HG03575 (cell line): ENCODE measurements around the gene SLC39A11.
"Not testable (repeated sequence)": the region's sequence is repeated elsewhere in the genome, so short reads cannot be mapped to it uniquely, and the experiment has no call there.

Experiments
- ATAC-seq: cut with Tn5 transposase; IDR thresholded peaks from one replicate; pipeline ENCODE4 v1.9.1; 2021; ENCODE audit not compliant: unreplicated experiment, insufficient number of reproducible peaks, low FRiP score; ENCODE audit errors: extremely low read depth

The SLC39A11 gene

DNA sequence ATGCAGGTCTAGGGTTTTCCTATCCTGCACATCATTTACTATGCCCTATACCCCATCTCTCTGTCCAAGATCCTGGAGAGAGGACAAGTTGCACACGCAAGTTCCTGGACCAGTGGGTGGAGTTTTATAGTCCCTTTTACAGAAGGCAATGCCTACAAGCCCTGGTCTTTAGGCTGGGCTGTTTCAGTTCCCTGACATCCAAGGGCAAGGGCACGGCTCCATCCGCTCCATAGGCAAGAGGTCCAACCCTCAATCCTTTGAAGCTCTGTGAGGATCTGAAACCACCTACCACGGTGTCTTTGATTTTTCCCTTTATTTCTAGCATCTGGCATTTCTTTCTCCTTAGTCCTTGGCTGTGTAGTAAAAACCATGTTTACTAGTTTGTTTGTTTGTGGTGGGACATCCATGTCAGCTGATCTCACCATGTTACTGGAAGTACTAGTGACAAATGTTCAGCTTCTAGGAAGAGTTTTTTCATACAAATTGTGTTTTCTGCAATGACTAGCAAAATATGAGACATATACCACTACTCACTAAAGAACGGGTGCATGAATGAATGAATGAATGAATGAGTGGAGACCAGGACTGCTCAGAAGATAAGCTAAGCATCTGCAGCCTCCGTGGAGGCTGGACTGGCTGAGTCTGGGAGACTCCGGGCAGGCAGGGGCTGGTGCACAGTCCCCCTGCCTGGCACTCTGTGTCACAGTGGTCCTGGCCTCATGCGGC is 359.4 kb downstream of the SLC39A11 start:
- ATAC-seq, result no peak

DNA sequence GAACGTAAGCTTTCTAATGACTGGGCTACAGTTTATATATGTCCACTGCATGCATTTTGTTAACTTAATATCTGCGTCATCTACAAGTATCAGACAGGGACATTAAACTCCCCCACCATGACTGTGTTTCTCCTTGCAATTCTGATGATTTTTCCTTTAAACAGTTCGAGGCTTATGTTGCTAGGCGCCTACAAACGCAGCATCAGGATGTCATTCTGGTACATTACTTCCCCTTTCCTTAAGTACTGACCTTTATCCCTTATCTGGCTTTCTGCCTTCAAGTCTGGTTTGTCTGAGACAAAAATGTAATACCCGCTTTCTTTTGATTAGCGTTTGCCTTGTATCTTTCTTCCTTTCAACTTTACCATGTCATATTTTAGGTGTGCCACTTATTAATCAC is 362.4 kb downstream of the SLC39A11 start:
- ATAC-seq, result no peak

DNA sequence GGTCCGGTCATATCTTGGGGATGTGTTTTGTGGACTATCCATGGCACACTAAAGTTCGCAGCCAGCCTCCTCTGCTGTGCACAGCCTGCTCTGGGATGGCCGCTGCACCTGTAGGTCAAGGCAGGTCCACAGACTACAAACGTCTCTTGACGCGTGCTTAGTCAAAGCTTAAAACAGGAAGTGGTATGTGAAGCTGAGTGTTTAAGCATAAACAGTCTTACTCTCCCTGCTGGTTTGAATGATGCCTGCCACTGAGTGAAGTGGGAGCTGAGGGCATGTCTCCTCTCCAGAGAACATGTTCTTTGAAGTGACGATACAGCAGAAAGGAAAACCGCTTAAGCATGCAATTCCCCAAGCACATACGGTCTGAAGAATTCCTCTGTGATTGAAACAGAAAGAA is 365.6 kb downstream of the SLC39A11 start:
- ATAC-seq, result peak; percentile 77

DNA sequence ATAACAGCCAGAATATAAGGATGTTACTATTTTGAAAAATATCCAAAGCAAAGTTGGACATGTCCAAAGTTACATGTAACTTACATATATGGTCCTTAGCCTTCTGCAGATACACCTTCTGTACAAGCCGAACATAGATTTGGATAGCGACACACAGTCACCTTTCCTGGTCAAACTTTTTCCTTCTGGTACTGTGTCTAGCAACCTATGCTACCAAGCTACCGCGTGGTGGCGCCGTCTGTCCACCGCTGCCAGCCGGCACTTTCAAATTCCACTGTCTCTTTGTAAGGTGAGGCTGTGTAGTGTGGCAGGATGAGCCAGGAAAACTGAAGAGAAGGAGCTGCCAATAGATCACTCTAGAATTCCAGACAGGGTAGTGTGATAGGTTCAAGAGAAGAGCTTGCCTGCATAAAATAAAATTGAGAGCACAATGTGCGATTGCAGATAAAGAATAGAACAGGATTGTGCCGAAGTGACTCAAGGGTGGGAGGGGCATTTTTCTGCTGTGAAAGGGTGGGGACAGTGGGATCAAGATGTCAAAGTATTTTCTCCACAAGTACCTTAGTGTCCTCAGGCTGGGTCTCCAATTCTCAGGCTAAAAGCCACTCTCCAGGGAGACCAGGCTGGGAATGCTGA is 366.9 kb downstream of the SLC39A11 start:
- ATAC-seq, result no peak

DNA sequence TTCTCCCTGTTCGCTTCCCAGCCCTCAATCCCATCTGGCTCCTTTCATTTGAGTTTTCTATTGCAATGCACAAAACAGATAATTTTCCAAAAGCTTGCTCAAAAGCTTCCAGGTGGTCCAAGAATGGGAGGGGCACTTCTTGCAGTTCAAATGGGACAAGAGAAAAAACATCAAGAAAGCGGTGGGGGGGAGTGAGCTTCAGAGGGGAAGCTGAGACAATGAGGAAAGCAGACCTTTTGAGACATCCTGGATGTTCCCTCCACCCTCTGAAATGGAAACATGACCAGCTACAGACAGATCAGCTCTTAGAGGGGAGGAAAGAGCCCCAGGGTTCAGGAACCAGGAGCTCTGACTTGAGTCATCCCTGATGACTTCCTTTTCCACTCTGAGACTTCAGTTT is 368.2 kb downstream of the SLC39A11 start:
- no peak for ATAC-seq

DNA sequence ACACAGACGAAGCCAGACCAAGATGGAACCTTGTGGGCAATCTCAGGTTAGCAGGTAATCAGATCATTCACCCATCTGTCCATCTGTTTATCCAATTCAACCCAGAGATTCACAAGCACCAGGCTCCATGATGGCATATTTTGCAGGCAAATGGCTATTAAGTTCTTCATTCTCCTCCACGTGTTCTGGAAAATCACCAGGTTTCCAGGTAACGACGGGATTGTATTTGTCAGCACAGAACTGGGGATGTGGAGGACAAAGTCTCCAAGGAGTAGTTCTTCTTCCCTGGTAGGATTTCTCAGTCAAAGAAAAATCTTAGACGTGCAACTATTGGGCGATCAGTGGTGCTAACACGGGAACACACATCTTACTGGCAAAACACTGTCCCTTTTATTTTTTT is 368.8 kb downstream of the SLC39A11 start:
- no peak for ATAC-seq

DNA sequence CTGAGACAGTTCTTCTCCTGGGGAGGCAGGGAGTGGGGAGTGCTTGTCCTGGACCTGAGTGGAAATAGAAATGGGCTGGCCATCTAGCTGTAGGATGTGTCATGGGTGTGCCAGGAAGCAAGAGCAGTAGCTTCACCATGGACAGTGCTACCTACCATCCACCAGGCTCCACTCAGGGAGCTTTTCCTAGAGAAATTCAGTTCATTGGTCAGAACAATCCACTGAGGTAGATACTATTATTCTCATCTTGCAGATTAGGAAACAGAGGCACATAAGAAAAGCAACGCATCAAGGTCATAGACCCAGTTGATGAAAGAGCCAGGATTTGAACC is 372.0 kb downstream of the SLC39A11 start:
- ATAC-seq, result no peak

DNA sequence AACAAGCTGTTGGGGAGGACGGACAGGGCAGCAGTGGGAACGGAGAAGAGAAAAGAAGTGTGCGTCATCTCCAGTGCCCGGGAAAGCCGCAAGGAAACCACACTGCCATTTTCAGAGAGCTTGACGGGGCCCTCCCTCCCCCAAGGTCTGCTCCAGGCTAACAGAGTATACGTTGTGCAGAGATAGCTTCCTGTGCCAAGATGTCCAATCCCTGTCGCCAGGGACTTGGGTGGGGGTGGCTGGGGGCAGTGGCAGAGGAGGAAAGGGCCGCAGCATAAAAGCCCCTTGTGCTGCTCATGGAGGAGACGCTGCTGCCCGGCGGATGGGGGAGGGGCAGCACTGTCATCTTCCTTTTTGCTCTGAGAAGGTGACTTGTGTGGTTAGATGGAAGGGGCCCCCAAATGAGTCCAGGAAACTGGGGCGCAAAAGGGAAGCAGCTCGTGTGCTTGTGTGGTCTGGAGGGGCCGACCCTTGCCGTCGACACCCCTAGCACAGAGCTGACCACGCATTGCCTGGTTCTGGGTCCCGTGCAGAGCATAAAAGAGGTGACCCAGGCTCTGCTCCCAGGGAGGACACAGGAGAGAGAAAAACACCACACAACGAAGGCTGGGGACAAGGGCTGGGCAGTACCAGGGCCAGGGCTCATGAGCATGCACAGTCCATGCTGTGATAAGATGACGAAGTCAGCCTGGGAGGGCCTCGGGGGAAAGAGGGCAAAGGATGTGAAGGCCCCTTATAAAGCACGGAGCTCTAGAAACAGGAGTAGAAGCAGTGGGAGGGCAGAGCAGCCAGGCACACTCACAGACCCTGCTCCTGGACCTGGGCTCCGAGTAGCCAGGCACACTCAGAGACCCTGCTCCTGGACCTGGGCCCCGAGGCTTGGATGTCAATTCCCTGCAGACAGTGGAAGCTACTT is 372.7 kb downstream of the SLC39A11 start:
- no peak for ATAC-seq

DNA sequence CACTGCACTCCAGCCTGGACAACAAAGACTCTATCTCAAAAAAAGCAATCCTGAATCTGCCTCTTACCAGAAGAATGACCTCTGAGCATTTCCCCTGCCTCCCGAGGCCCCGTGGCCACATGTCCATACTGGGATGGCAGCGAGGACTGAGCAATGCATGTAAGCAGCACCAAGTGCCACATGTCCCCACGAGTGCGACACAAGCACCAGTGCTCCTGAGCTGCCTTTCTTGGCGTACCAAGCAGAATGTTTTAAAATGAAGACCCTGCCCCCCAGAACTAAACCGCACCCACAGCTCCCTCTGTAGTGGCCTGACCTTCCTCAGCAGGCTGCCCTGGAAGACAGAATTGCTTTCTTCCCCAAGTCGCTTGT is 373.3 kb downstream of the SLC39A11 start:
- no peak for ATAC-seq

DNA sequence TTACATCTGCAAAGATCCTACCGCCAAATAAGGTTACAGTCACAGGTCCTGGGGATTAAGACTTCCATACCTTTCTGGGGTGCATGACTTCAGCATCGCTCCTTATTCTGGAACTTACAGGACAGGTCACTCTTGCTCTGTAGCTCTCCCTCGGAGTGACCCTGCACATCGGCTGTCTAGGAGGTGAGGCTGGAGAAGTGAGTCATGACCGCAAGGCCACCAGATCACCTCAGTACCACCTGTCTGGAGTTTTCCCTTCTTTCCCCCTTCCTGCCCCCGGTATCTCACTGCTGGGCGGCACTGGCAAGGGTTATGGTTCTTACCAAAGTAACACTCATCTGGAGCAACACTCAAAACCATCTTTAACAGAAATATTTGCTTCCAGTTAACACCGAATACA is 374.8 kb downstream of the SLC39A11 start:
- no peak for ATAC-seq

DNA sequence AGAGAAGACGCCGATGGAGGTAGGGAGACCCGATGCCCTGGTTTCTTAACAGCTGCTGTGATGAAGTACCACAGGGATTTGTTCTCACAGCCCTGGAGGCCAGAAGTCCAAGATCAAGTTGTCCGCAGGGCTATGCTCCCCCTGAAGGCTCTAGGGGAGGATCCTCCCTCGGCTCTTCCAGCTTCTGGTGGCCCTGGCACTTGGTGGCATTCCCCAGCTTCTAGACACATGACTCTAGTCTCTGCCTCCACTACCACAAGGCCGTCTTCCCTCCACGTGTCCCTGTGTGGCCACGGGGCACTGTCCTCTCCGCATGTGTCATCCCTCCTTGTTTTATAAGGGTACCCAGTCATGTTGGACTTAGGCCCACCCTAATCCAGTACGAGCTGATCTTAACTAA is 375.2 kb downstream of the SLC39A11 start:
- ATAC-seq, result no peak

DNA sequence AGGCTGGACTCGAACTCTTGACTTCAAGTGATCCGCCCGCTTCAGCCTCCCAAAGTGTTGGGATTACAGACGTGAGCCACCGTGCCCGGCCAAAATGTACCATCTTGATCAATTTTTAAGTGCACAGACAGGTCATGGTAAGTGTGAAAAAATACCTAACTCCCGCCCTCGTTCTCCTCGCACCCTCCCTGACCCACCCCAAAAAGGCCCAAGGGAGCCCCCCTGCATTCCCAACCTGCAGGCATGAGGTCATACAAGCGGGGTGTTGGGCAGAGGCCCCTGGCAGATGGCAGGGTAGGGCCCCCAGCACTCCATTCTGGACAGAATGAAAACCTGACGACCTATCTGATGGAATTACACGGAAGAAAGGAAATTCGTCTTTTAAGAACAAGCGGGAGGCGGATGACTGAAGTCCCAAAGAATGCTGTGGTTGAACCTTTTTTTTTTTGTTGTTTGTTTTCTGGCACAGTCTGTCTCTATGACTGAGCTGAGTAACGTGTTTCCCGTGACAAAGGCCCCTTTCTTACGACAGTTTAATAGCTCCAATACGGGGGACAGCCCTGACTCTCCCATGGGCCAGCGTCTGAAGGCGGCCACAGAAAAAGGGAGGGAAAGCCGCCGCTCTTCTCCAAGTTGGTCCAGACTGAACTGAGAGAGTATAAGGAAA is 376.4 kb downstream of the SLC39A11 start:
- ATAC-seq, result no peak

DNA sequence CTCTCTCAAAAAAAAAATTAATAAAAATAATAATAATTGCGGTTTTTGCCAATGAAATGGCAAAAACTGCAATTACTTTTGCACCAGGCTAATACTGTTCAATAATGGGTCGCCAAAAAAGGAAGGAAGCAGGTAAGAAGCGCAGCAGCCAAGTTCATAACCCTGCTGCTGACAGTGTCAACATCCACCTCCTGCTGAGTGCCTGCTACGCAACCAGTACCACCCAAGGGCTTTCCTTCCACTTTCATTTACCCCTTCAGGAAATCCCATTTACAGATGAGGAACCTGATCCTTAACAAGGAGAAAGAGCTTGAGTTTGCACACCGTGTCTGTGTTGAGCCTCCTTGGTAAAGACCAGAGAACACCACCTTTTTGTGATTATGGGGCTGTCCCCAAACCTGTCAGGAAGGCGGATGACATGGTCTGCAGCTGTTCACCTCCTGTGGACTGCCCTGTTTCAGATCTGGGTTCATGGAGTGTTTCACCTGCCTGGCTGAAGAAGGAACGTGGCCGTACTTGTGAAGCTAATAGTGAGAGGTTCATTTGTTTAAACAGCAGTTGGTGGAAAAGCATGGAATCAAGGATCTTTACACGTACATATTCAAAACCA is 378.0 kb downstream of the SLC39A11 start:
- no peak for ATAC-seq

DNA sequence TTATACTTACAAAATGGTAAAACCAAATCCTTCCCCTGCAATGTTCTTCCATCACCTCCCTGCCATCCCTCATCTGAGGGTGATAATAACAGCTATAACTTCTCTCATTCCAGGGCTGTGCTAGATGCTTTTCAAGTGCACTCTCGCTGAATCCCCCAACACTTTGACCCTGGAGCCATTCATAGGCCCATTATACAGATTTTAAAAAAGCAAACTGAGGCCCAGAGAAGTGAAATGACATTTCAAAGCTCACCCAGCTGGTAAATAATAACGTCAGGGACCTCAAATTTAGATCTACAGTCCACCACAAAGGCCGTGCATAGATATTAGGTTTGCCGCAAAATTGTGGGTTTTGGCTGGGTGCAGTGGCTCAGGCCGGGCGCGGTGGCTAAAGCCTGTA is 378.8 kb downstream of the SLC39A11 start:
- ATAC-seq, result no peak

DNA sequence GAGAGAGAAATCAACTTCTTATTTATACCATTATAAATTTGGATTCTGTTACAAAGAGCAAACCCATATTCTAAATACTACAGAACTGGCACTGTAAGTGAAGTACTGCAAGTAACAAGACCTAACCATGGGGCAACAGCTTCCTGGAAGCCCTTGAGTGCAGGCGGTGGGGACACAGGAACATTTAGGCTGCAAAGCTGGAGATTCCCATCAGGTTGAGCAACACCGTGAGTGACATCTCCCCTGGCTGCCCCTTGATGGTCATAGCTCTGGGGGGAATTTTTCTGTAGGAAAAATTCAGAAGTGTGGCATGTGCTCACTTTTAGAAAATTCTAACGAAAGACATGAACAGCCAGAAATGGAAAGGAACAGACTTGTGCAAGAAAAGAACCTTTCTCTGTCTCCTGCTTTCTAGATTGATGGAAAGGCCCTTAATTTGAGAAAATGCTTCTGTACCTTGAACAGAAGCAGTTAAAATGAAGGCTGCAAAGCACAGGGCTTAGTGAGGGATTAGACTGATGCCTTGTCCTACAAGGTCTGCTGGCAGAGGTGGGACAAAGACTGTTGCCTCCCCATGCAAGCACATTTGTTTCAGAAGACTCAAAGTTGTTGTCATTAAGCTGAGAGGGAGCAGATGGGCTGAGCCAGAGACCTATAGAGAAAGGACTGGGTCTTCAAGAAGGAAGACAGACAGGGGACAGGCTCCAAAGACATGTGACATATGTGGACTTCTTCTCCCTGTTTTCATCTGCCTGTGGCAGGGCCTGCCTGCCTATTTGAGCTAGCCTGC is 380.8 kb downstream of the SLC39A11 start:
- no peak for ATAC-seq

DNA sequence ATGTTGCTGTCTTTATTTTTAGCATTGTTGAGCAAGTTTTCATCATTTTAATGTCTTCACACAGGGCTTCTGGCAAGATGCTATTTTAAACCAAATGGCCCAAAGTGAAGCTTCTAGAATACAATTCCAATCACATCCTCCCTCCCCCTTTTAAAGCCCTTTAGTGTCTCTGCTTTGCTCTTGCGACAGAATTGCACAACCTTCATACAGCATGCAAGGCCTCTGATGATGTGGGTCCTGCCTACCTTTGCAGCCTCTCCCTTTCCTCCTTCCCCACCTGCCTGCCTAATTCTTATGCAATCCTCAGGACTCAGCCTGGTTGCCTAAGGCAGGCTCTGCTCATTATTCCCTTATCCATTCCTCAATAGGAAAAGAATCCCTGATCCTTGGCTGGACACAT is 381.7 kb downstream of the SLC39A11 start:
- no peak for ATAC-seq

DNA sequence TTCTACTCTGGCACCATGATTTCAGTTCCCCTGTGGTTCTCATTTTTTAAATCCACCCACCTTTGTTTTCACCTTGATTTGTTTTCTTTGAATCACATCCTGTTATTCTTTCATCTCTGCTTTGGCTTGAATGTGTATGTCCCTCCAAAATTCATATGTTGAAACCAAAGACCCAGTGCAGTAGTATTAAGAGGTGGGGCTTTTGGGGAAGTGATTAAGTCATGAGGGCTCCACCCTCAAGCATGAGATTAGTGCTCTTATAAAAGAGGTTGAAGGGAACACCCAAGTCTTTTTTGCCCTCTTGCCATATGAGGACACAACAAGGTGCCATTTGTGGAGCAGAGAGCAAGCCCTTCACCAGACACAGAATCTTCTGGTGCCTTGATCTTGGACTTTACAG is 382.3 kb downstream of the SLC39A11 start:
- no peak for ATAC-seq

DNA sequence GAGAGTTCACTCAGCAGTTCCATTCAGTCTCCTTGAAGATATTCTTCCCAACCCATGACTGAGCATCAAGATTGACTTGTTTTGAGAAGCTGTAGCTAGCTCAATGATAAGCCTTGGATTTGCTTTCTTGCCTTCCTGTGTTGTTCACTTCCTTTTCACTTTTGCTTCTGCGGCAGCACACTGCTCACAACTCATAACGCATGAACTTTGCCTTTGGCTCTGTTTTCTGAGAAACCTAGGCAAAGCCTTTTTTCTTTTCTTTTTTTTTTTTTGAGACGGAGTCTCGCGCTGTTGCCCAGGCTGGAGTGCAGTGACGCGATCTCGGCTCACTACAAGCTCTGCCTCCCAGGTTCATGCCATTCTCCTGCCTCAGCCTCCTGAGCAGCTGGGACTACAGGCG is 383.8 kb downstream of the SLC39A11 start:
- ATAC-seq, result not testable (repeated sequence)
